Muscle layer of colon (tissue), 2 donors: ENCODE results near the gene ZNF101.
"Not testable (repeated sequence)": the region's sequence is repeated elsewhere in the genome, so short reads cannot be mapped to it uniquely, and the experiment has no call there.

Source experiments
- H3K27ac ChIP-seq: one replicate; pipeline ENCODE4 v1.7.0; 2013; ENCODE audit warnings: low read depth, mild to moderate bottlenecking, low read length, moderate library complexity
- H3K27me3 ChIP-seq, 2 donors: one replicate each; pipeline ENCODE4 v1.7.0; 2013; ENCODE audit warnings: low read length in 2 of 2, mild to moderate bottlenecking in 2 of 2; ENCODE audit not compliant: insufficient read depth in 2 of 2, control insufficient read depth in 1 of 2
- H3K36me3 ChIP-seq: one replicate; pipeline ENCODE4 v1.7.0; 2013; ENCODE audit warnings: mild to moderate bottlenecking, low read length; ENCODE audit not compliant: insufficient read depth
- H3K4me1 ChIP-seq: one replicate; pipeline ENCODE4 v1.7.0; 2013; ENCODE audit warnings: mild to moderate bottlenecking, low read length; ENCODE audit not compliant: insufficient read depth
- H3K4me3 ChIP-seq, 2 donors: one replicate each; pipeline ENCODE4 v1.7.0; 2013; ENCODE audit warnings: low read length in 2 of 2, low read depth in 1 of 2, mild to moderate bottlenecking in 1 of 2, moderate library complexity in 1 of 2
- H3K9ac ChIP-seq: one replicate; pipeline ENCODE4 v1.7.0; 2013; ENCODE audit warnings: low read length
- H3K9me3 ChIP-seq: one replicate; pipeline ENCODE4 v1.7.0; 2013; ENCODE audit warnings: mild to moderate bottlenecking, low read length
- donor health status: abdominal sarcoma.
- donor health status: Adenocarcinoma of cecum.

ZNF101 gene

DNA sequence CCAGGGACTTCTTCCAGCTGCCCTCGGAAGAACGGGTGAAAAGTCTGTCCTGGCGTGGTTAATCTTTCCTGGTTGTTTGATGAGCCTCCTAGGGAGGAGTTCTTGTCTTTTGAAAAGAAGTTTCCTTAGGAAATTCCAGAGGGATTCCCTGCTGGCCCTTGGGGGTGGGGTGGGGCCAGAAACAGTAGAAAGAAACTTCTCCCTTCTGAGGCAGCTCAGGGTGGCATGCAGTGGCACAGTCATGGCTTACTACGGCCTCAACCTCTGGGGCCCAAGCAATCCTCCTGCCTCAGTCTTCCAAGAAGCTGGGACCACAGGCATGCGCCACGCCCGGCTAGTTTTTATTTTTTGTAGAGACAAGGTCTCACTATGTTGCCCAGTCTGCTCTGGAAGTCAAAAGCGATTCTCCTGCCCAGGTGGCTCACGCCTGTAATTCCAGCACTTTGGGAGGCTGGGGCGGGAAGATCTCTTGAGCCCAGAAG, 1.5 kb downstream of the ZNF101 start:
- Histone ChIP-seq H3K27ac (no peak overlapping the region), H3K9ac (no peak overlapping the region), H3K27me3 (no peaks in the 10 kb centered on the region), H3K4me1 (peaks cover 13% of the 10 kb centered on the region), H3K4me3 (no peak overlapping the region), H3K9me3 (no peaks in the 10 kb centered on the region), H3K36me3 (peaks cover 6% of the 10 kb centered on the region)

DNA sequence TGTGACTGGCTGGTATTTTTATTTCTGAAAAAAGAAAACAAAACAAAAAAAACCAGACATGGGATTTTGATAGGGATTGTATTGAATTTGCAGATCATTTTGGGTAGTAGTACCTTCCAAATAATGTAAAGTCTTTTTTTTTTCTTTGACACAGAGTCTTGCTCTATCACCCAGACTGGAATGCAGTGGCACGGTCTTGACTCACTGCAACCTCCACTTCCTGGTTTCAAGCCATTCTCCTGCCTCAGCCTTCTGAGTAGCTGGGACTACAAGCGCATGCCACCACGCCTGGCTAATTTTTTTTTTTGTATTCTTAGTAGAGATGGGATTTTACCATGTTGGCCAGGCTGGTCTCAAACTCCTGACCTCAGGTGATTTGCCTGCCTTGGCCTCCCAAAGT, 4.2 kb downstream of the ZNF101 start:
- peaks cover 6% of the 10 kb centered on the region for H3K36me3 ChIP-seq
- no peak overlapping the region for H3K27ac ChIP-seq
- H3K4me3 ChIP-seq, result no peak overlapping the region
- no peaks in the 10 kb centered on the region for H3K9me3 ChIP-seq
- H3K27me3 ChIP-seq, result no peaks in the 10 kb centered on the region
- peaks cover 13% of the 10 kb centered on the region for H3K4me1 ChIP-seq
- H3K9ac ChIP-seq, result no peak overlapping the region

DNA sequence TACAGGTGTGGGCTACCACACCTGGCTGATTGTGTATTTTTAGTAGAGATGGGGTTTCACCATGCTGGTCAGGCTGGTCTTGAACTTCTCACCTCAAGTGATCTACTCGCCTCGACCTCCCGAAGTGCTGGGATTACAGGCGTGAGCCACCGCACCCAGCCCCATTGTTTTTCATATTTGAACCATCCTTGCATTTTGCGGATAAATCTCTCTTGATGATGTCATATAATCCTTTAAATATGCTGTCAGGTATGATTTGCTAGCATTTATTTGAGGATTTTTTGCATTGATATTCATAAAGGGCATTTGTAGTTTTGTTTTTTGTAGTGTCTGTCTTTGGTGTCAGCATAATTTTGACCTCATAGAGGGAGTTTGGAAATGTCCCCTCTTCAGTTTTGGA, 5.7 kb downstream of the ZNF101 start:
- no peaks in the 10 kb centered on the region for H3K9me3 ChIP-seq
- no peak overlapping the region for H3K9ac ChIP-seq
- H3K4me3 ChIP-seq, result no peak overlapping the region
- no peak overlapping the region for H3K27ac ChIP-seq
- peaks cover 12% of the 10 kb centered on the region for H3K36me3 ChIP-seq
- peaks cover 8% of the 10 kb centered on the region for H3K4me1 ChIP-seq
- no peaks in the 10 kb centered on the region for H3K27me3 ChIP-seq

DNA sequence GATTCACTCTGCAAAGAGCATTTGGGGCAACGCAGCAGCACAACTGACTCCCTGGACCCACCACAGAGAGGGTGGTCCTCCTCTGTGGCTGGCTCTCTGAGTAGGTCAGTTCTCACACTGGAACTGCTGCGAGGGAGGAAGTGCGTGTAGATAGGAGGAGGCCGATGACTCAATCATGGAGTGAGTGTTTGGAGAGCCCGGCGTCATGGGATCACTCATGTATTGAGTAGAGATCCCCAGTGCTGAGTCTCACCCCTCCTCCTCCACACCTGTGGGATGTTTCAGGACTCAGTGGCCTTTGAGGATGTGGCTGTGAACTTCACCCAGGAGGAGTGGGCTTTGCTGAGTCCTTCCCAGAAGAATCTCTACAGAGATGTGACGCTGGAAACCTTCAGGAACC, 8.9 kb downstream of the ZNF101 start:
- Histone ChIP-seq H3K36me3 (peaks cover 17% of the 10 kb centered on the region), H3K27ac (no peak overlapping the region), H3K9ac (no peak overlapping the region), H3K9me3 (no peaks in the 10 kb centered on the region), H3K4me3 (no peak overlapping the region), H3K4me1 (no peaks in the 10 kb centered on the region), H3K27me3 (no peaks in the 10 kb centered on the region)

DNA sequence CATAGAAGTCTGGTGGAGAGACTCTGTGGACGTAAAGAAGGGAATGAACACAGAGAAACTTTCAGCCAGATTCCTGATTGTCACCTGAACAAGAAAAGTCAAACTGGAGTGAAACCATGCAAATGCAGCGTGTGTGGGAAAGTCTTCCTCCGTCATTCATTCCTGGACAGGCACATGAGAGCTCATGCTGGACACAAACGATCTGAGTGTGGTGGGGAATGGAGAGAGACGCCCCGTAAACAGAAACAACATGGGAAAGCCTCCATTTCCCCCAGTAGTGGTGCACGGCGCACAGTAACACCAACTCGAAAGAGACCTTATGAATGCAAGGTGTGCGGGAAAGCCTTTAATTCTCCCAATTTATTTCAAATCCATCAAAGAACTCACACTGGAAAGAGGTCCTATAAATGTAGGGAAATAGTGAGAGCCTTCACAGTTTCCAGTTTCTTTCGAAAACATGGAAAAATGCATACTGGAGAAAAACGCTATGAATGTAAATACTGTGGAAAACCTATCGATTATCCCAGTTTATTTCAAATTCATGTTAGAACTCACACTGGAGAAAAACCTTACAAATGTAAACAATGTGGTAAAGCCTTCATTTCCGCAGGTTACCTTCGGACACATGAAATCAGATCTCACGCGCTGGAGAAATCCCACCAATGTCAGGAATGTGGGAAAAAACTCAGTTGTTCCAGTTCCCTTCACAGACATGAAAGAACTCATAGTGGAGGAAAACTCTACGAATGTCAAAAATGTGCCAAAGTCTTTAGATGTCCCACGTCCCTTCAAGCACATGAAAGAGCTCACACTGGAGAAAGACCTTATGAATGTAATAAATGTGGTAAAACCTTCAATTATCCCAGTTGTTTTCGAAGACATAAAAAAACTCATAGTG, 10.8 kb downstream of the ZNF101 start:
- Histone ChIP-seq H3K27ac (no peak overlapping the region), H3K4me1 (no peaks in the 10 kb centered on the region), H3K9me3 (no peaks in the 10 kb centered on the region), H3K4me3 (no peak overlapping the region), H3K27me3 (no peaks in the 10 kb centered on the region), H3K36me3 (peaks cover 14% of the 10 kb centered on the region), H3K9ac (no peak overlapping the region)

DNA sequence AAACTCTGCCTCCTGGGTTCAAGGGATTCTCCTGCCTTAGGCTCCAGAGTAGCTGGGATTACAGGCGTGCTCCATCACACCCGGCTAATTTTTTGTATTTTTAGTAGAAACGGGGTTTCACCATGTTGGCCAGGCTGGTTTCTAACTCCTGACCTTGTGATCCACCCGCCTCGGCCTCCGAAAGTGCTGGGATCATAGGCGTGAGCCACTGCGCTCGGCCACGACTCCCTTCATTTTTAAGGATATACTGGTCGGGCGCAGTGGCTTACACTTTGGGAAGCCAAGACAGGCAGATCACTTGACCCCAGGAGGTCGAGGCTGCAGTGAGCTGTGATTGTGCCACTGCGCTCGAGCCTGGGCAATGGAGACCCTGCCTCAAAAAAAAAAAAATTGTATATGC, 17.5 kb downstream of the ZNF101 start:
- not testable (repeated sequence) for H3K27me3 ChIP-seq, H3K4me3 ChIP-seq, H3K9ac ChIP-seq, H3K27ac ChIP-seq, H3K4me1 ChIP-seq, H3K9me3 ChIP-seq, H3K36me3 ChIP-seq

DNA sequence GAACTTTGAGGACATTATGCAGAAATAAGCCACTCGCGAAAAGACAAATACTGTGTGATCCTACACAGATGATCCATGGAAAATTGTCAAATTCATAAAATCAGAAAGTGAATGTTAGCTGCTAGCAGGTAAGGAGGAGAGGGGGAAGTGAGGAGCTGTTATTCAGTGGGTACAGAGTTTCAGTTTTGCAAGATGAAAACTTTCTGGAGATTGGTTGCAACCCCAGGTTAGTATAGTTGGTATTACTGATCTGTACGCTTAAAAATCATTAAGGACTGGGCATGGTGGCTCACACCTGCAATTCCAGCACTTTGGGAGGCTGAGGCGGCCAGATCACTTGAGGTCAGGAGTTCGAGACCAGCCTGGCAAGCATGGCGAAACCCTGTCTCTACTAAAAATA, 17.9 kb downstream of the ZNF101 start:
- Histone ChIP-seq H3K4me3 (no peak overlapping the region), H3K27me3 (no peaks in the 10 kb centered on the region), H3K36me3 (no peaks in the 10 kb centered on the region), H3K4me1 (no peaks in the 10 kb centered on the region), H3K9me3 (no peaks in the 10 kb centered on the region), H3K9ac (no peak overlapping the region), H3K27ac (no peak overlapping the region)

DNA sequence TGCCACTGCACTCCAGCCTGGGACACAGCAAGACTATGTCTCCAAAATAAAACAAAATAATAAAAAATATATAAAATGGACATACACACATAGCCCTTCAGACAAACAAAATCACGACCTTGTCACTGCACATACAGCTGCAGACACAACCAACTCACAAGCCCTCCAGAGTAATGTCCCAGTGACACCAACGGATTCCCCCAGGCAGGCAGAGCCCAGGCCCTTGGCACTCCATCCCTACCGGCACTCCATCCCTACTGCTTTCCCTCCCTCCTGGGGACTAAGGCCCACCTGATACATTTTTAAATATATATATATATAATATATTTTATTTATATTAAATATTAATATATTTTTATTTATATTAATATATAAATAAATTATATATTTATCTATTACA, 18.5 kb downstream of the ZNF101 start:
- Histone ChIP-seq H3K9ac (no peak overlapping the region), H3K4me1 (no peaks in the 10 kb centered on the region), H3K27ac (no peak overlapping the region), H3K4me3 (no peak overlapping the region), H3K9me3 (no peaks in the 10 kb centered on the region), H3K36me3 (no peaks in the 10 kb centered on the region), H3K27me3 (no peaks in the 10 kb centered on the region)

DNA sequence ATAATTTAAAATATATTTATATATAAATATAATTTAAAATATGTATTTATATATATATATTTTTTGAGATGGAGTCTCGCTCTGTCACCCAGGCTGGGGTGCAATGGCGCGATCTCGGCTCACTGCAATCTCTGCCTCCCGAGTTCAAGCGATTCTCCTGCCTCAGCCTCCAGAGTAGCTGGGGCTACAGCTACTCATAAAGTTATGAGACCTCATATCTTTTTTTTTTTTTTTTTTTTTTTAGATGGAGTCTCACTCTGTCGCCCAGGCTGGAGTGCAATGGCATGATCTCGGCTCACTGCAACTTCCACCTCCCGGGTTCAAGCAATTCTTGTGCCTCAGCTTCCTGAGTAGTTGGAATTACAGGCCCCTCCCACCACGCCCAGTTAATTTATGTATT, 20.4 kb downstream of the ZNF101 start:
- not testable (repeated sequence) for H3K36me3 ChIP-seq, H3K9ac ChIP-seq, H3K4me1 ChIP-seq, H3K4me3 ChIP-seq, H3K9me3 ChIP-seq, H3K27ac ChIP-seq, H3K27me3 ChIP-seq

DNA sequence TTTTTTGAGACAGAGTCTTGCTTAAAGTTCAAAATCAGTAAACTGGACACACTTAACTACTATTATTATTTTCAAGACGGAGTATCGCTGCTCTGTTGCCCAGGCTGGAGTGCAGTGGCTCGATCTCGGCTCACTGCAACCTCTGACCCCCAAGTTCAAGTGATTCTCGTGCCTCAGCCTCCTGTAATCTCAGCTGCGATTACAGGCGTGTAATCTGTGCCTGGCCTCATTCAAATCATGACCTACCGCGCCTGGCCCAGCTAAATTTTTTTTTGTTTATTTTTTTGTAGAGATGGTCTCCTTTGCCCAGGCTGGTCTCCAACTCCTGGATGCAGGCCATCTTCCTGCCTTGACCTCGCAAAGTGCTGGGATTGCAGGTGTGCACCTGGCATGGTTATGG, 23.0 kb downstream of the ZNF101 start:
- Histone ChIP-seq H3K27ac (no peak overlapping the region), H3K9me3 (no peaks in the 10 kb centered on the region)

DNA sequence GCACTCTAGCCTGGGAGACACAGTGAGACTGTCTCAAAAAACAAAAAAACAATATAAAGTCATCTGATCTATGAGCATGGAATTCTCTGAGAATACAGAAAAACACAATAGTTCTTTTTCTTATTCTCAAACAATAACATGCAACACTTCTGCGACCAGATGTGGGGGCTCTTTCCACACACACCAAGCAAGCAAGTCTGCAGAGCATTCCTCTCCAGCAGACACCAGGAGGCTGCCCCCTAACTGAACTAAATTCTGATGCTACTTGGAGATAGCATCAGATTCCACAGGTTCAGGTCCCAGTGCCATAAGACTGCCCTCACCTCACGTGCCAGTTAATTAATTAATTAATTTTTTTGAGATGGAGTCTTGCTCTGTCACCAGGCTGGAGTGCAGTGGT, 27.7 kb downstream of the ZNF101 start:
- Histone ChIP-seq H3K9me3 (peaks cover 9% of the 10 kb centered on the region), H3K4me1 (no peaks in the 10 kb centered on the region), H3K27ac (no peak overlapping the region), H3K27me3 (no peaks in the 10 kb centered on the region), H3K9ac (no peak overlapping the region), H3K36me3 (no peaks in the 10 kb centered on the region), H3K4me3 (no peak overlapping the region)

More for the DNA sequence above, 23.0 kb downstream of the ZNF101 start:
- no peak overlapping the region for H3K4me3 ChIP-seq
- no peak overlapping the region for H3K9ac ChIP-seq
- H3K36me3 ChIP-seq, result no peaks in the 10 kb centered on the region
- H3K4me1 ChIP-seq, result no peaks in the 10 kb centered on the region
- no peaks in the 10 kb centered on the region for H3K27me3 ChIP-seq

DNA sequence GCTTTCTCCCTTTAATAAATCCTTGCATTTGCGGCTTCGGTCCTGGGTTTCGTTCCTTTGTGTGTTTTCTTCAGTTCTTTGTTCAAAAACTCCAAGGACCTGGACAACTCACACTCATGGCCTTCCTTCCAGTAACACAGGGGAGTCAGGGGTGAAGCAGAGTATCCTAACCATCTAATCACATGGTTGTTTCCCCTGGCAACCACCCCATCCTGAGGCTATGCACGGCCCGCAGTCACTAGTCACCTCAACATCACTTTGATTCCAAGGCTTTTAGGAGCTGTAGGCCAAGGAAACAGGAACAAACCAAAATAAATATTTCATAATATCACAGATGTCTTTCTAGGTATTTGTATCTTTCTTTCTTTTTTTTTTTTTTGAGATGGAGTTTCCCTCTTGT, 28.9 kb downstream of the ZNF101 start:
- no peak overlapping the region for H3K4me3 ChIP-seq
- no peak overlapping the region for H3K27ac ChIP-seq
- no peak overlapping the region for H3K9ac ChIP-seq
- H3K4me1 ChIP-seq, result no peaks in the 10 kb centered on the region
- H3K27me3 ChIP-seq, result no peaks in the 10 kb centered on the region
- H3K36me3 ChIP-seq, result no peaks in the 10 kb centered on the region
- H3K9me3 ChIP-seq, result peaks cover 9% of the 10 kb centered on the region
